ENCODE results near the gene PSMD13.

PSMD13 gene

DNA sequence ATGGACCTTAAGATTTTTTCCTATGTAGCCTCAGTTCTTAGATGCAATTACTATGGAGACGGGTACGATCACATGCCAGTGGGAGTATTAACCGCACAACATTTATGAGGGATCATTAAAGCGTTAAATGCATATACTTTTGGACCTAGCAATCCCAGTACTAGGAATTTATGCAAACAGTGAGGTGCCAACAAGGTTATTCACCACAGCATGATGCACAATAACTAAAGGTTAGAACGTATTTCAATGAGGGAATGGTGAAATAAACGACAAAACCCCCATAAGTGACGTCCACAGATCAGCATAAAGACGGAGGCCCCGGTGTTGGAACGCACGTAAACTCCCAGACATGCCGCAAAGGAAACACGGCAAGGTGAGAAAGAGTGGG is 1.2 kb upstream of the PSMD13 start:
- TF ChIP-seq, protein P1, sequence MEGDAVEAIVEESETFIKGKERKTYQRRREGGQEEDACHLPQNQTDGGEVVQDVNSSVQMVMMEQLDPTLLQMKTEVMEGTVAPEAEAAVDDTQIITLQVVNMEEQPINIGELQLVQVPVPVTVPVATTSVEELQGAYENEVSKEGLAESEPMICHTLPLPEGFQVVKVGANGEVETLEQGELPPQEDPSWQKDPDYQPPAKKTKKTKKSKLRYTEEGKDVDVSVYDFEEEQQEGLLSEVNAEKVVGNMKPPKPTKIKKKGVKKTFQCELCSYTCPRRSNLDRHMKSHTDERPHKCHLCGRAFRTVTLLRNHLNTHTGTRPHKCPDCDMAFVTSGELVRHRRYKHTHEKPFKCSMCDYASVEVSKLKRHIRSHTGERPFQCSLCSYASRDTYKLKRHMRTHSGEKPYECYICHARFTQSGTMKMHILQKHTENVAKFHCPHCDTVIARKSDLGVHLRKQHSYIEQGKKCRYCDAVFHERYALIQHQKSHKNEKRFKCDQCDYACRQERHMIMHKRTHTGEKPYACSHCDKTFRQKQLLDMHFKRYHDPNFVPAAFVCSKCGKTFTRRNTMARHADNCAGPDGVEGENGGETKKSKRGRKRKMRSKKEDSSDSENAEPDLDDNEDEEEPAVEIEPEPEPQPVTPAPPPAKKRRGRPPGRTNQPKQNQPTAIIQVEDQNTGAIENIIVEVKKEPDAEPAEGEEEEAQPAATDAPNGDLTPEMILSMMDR (conservative IDR thresholded peaks at IDR 0.05): no peak
- TF ChIP-seq ZFX (IDR thresholded peaks at IDR 0.05): no peak
- H3K27ac ChIP-seq: peak overlapping the region; percentile 96

- peak within 1 kb of the TSS; percentile 96 for H3K27ac ChIP-seq
- peak; percentile 86 for TF ChIP-seq ZFX (IDR thresholded peaks at IDR 0.05)
- TF ChIP-seq, protein P1 (conservative IDR thresholded peaks at IDR 0.05): no peak
These were observed 591 bp upstream of the PSMD13 start, which contains the start of gene SIRT3 for GRCh38 chr11:235997-236773. Gene SIRT3, minus strand, starts transcription at chr11:236342. Its CDS starts 14 bp downstream, at chr11:236328.

GRCh38 chr11:238346-238745 is 1.6 kb downstream of the PSMD13 start:
- 0 out of 2 replicates have a peak overlapping the region, but pooled peaks have one; percentile 29 for H3K27ac ChIP-seq

DNA sequence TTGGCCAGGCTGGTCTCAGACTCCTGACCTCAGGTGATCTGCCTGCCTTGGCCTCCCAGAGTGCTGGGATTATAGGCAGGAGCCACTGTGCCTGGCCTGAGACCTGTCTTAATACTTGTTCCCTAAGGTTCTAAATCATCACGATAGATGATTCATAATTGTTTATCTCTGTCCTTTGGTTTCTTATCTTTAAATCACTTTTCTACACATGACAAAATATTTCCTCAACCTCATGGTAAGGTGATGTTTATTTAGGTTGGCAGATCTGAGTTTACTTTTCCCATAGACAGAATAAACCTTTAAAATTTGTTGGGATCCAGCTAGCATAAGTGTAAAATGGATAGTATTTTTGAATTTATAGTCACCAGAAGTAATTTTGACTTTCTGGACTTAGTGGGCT is 3.5 kb downstream of the PSMD13 start:
- TF ChIP-seq, protein P1 (conservative IDR thresholded peaks at IDR 0.05): no peak
- TF ChIP-seq ZFX (IDR thresholded peaks at IDR 0.05): no peak
- H3K27ac ChIP-seq: peak overlapping the region; percentile 84

DNA sequence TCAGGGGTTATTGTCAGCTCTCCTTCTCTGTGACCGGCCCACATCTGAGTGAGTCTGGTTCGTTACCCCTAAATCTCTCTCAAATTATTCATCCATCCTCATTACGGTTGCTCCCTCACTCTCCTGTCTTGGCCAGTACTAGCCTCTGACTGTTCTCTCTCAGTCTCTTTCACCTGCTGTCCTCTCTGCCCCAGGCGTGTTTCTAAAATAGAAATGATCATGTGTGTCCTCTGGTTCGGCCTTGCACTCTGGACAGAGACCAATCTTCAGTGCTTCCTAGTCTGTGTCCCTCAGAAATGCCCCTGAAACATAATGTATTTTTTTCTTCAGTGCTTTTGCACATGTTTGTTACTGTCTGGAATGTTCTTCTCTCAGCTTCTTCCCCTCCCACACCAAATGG is 4.9 kb downstream of the PSMD13 start:
- peak overlapping the region; percentile 74 for H3K27ac ChIP-seq
- no peak for TF ChIP-seq ZFX (IDR thresholded peaks at IDR 0.05)
- TF ChIP-seq, protein P1 (conservative IDR thresholded peaks at IDR 0.05): no peak

DNA sequence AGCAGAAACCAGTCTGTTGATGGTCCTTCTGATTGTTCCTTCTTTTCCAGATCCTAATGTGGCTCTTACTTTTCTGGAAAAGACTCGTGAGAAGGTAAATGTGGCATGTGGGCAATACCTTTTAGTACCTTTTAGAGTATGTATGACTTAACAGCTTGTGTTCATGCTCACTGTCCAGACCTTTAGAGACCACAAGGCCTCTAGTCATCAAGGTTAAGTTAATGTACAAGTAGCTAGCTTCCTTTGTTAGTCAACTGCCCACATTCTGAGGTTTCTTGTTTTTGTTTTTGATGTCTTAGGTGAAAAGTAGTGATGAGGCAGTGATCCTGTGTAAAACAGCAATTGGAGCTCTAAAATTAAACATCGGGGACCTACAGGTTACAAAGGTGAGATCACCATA is 7.6 kb downstream of the PSMD13 start:
- no peak overlapping the region for H3K27ac ChIP-seq
- TF ChIP-seq, protein P1 (conservative IDR thresholded peaks at IDR 0.05): no peak
- no peak for TF ChIP-seq ZFX (IDR thresholded peaks at IDR 0.05)

- TF ChIP-seq, protein P1 (conservative IDR thresholded peaks at IDR 0.05): no peak
- TF ChIP-seq ZFX (IDR thresholded peaks at IDR 0.05): no peak
- no peak overlapping the region for H3K27ac ChIP-seq
These were observed 12.3 kb downstream of the PSMD13 start for GRCh38 chr11:249062-249461.

DNA sequence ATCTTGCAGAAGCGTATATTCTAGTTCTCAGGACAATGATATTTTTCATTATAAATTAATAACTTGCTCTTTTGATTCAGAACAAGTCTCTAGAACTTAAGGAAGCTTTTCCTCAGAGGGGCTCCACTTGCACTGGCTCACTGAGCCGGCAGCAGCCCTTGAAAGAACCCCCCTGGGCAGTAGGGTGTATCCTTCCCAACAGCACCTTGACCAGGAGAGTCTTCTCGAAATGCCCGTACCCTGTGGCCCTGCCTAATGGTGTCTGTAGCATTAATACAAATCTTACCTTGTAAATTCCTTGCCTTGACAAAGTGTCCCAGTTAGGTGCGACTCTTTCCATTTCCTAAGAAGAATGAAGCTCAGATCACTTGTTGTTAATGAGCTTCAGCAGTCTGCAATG is 13.5 kb downstream of the PSMD13 start:
- TF ChIP-seq, protein P1 (conservative IDR thresholded peaks at IDR 0.05): no peak
- TF ChIP-seq ZFX (IDR thresholded peaks at IDR 0.05): no peak
- H3K27ac ChIP-seq: no peak overlapping the region

Data from C4-2B (cell line).